CD4-positive, alpha-beta memory T cell (primary cell): Measurements from ENCODE around the gene CHST4. TPM values are rescaled to one million over a fixed set of nuclear protein-coding genes. Genes with fewer than 3 reads are reported as not detected.

Source experiments
- CTCF ChIA-PET: fragments of 350-600 bp; sonication (Branson Sonifier 250); formaldehyde crosslinking; loops from one replicate; lab custom pipeline; 2021; ENCODE audit warnings: inconsistent platforms; ENCODE audit not compliant: partially characterized antibody; lab: Charles Lee
- POLR2A ChIA-PET: fragments of 350-600 bp; sonication (Branson Sonifier 250); formaldehyde crosslinking; loops from one replicate; lab custom pipeline; 2021; ENCODE audit not compliant: partially characterized antibody; lab: Charles Lee
- DNase-seq, 5 donors: peaks; one replicate each; pipeline versions ENCODE4 v3.0.0 to v3.0.0-alpha.2; 2020 to 2022; ENCODE audit warnings: mixed read lengths in 1 of 5
- H3K27ac ChIP-seq: one replicate; pipeline ENCODE4 v1.7.0; 2013; ENCODE audit warnings: low read depth, low read length
- H3K27me3 ChIP-seq: 2 replicates; pipeline ENCODE4 v1.7.0; 2013; ENCODE audit warnings: mild to moderate bottlenecking, low read length, moderate library complexity; ENCODE audit not compliant: insufficient read depth
- H3K36me3 ChIP-seq: 2 replicates; pipeline ENCODE4 v1.7.0; 2013; ENCODE audit warnings: mild to moderate bottlenecking, low read length, moderate library complexity; ENCODE audit not compliant: insufficient read depth
- H3K4me1 ChIP-seq: 2 replicates; pipeline ENCODE4 v1.7.0; 2013; ENCODE audit warnings: mild to moderate bottlenecking, low read length, moderate library complexity; ENCODE audit not compliant: insufficient read depth
- H3K4me3 ChIP-seq, 2 donors: one replicate each; pipeline ENCODE4 v1.7.0; 2013; ENCODE audit warnings: low read length in 2 of 2, mild to moderate bottlenecking in 1 of 2
- H3K9me3 ChIP-seq, 2 donors: one replicate each; pipeline ENCODE4 v1.7.0; 2013; ENCODE audit warnings: low read length in 2 of 2, control low read depth in 1 of 2; ENCODE audit not compliant: control insufficient read depth in 1 of 2
- H3K27ac Mint-ChIP-seq, 7 donors: one replicate each; pipeline ENCODE4 v1.8.0; 2020 to 2021; ENCODE audit warnings: mixed read lengths in 7 of 7, mild to moderate bottlenecking in 6 of 7, inconsistent platforms in 3 of 7, moderate library complexity in 3 of 7
- H3K27me3 Mint-ChIP-seq, 2 donors: one replicate each; pipeline ENCODE4 v1.8.0; 2020 to 2021; ENCODE audit warnings: mixed read lengths in 2 of 2
- H3K36me3 Mint-ChIP-seq, 2 donors: one replicate each; pipeline ENCODE4 v1.8.0; 2020 to 2021; ENCODE audit warnings: mixed read lengths in 2 of 2, inconsistent platforms in 1 of 2, mild to moderate bottlenecking in 1 of 2
- H3K4me1 Mint-ChIP-seq, 4 donors: one replicate each; pipeline ENCODE4 v1.8.0; 2020 to 2021; ENCODE audit warnings: mixed read lengths in 4 of 4, mild to moderate bottlenecking in 1 of 4
- H3K4me3 Mint-ChIP-seq, 8 donors: one replicate each; pipeline ENCODE4 v1.8.0; 2020 to 2021; ENCODE audit warnings: mixed read lengths in 8 of 8, mild to moderate bottlenecking in 7 of 8, moderate library complexity in 6 of 8, inconsistent platforms in 3 of 8
- H3K9me3 Mint-ChIP-seq, 8 donors: one replicate each; pipeline ENCODE4 v1.8.0; 2020 to 2021; ENCODE audit warnings: mixed read lengths in 8 of 8, mild to moderate bottlenecking in 5 of 8, inconsistent platforms in 3 of 8, moderate library complexity in 1 of 8
- intact Hi-C: fragments of 100-400 bp; cut with micrococcal nuclease; formaldehyde crosslinking; loops from one replicate; pipeline ENCODE4 v1.15.1; 2023
- polyA plus RNA-seq, 2 donors: library from polyadenylated mRNA; unstranded; fragments of 300-500 nt; fragmentation: Illumina TruSeq; gene quantifications; one replicate each; pipeline ENCODE4 v1.2.3, GENCODE V29; 2021
- total RNA-seq, 2 experiments: library from RNA; stranded (reverse); gene quantifications; one replicate each; pipeline ENCODE4 v1.2.3, GENCODE V29; 2021

The CHST4 gene
- total RNA-seq = not detected
- polyA plus RNA-seq = not detected

DNA sequence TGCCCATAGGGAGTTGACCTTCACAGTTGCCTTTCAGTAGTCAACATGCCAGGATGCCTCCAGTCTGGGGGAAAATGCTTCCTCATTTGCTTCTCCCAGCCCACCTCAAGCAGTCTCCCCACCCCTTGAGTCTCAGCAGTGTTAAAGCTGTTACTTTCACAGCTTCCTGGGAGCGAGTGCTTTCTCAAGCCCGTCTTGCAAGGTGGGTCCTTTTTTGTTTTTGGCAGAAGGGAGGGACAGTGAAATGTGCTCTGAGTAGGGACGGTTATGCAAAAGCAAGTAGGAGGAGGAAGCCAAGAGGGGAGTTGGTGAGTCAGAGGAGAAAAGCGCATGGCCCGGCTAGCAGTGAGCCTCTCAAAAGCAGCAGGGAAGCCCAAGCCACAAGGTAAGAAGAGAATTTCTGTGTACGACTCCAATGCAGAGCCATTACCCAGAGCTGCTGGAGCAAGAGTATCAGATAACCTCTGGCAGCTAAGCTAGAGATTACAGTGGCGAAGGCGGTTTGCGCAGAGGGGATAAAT lies at the start of gene CHST4:
Gene CHST4 (plus strand): TSS at position 316 of the 521 bp plus-strand sequence. CDS start 10,252 bp downstream, outside the sequence.
- Mint-ChIP-seq H3K27ac (peak within 1 kb of the TSS in 1 of 7 donors; percentile 26), H3K36me3 (no peaks in the 10 kb centered on the region), H3K9me3 (no peaks in the 10 kb centered on the region)

DNA sequence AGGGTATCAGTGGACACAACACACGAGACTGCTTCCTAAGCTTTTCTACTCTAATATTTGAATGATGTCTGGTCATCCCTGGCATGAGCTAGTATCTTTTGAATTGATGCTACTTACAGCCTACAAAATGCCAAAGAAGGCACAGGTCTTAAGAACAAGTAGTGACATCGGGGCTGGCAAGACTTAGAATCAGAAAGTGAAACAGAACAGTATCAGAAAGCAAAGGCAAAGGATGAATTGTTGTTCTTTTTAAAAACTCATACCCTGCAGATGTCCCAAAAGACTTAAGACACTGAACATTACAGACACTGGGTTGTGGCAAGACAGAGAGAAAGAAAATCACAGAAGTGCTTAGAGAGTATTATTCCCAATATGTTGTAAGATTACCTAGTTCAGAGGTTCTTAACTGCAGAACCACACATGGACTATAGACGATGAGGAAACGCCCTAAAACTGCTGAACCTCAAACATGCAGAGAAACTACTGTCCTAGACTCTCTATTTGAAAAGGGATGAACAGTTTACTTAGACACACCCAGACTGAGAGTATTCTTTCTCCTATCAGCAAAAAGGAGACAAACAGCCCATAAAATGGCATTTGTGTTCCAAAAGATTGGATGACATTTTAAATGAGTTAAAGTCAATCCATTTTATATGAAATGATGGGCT lies 49.6 kb upstream of the CHST4 start:
- Mint-ChIP-seq H3K36me3 (peaks cover 51 to 72% of the 10 kb centered on the region in 2 donors), H3K4me3 (peak overlapping the region in 1 of 8 donors; percentile 41), H3K27me3 (no peaks in the 10 kb centered on the region), H3K4me1 (peaks cover 0 to 4% (median 1%) of the 10 kb centered on the region in 4 donors), H3K27ac (peak overlapping the region in 1 of 7 donors; percentile 32), H3K9me3 (peaks cover 0 to 2% (median 0%) of the 10 kb centered on the region in 8 donors)
- intact Hi-C loops = no loop called here
- Histone ChIP-seq H3K9me3 (no peaks in the 10 kb centered on the region), H3K36me3 (no peaks in the 10 kb centered on the region), H3K4me3 (no peak overlapping the region), H3K4me1 (no peaks in the 10 kb centered on the region), H3K27me3 (no peaks in the 10 kb centered on the region), H3K27ac (no peak overlapping the region)
- ChIA-PET CTCF (no interaction called here), POLR2A (no interaction called here)
- no peak for DNase-seq

More for the DNA sequence above, at the start of gene CHST4:
- H3K4me3 Mint-ChIP-seq = no peak within 1 kb of the TSS
- Histone ChIP-seq H3K27ac (no peak within 1 kb of the TSS), H3K9me3 (no peaks in the 10 kb centered on the region), H3K4me1 (no peaks in the 10 kb centered on the region), H3K4me3 (no peak within 1 kb of the TSS), H3K27me3 (peaks cover 7% of the 10 kb centered on the region), H3K36me3 (no peaks in the 10 kb centered on the region)
- no peak for DNase-seq
- ChIA-PET CTCF (interaction anchor here (1.2 to 1.9 kb wide), 4 partner anchors 10 to 26 kb away, joined by 3 to 5 read pairs (median 4); no protein-coding TSS in a partner anchor), POLR2A (no interaction called here)
- no peaks in the 10 kb centered on the region for H3K4me1 Mint-ChIP-seq
- H3K27me3 Mint-ChIP-seq = peaks cover 12 to 24% of the 10 kb centered on the region in 2 donors
- intact Hi-C loops = no loop called here

DNA sequence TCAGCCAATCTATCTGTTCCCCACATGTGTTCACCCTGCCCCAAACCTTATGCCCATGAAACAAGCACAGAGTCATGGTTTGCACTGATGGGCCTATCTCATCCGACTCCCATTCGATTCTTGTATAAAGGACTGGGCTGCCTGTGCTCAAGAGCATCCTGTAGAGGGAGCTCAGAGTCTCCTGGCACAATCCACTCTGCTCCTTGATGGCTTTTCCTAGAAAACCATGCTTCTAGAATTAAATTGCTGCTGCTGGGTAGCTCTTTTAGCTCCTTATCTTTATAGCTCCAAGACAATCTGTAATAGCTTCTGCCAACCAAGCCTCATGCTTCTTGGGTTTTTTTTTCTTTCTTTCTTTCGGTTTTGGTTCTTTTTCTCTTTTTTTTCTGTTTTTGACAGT lies 46.8 kb upstream of the CHST4 start:
- Histone ChIP-seq H3K4me1 (peaks cover 7% of the 10 kb centered on the region), H3K36me3 (no peaks in the 10 kb centered on the region), H3K27me3 (no peaks in the 10 kb centered on the region), H3K9me3 (no peaks in the 10 kb centered on the region), H3K4me3 (no peak overlapping the region), H3K27ac (no peak overlapping the region)
- H3K9me3 Mint-ChIP-seq = peaks cover 0 to 2% (median 0%) of the 10 kb centered on the region in 8 donors
- ChIA-PET POLR2A (no interaction called here), CTCF (interaction anchor here (1.0 to 2.3 kb wide), 2 partner anchors 18 to 132 kb away, joined by 3 to 8 read pairs; partner anchors contain the start of gene ZNF23)
- H3K27me3 Mint-ChIP-seq = no peaks in the 10 kb centered on the region
- H3K36me3 Mint-ChIP-seq = peaks cover 41 to 54% of the 10 kb centered on the region in 2 donors
- no peak for DNase-seq
- peak overlapping the region in 1 of 7 donors; percentile 45 for H3K27ac Mint-ChIP-seq
- H3K4me3 Mint-ChIP-seq = no peak overlapping the region
- H3K4me1 Mint-ChIP-seq = peaks cover 7 to 12% (median 10%) of the 10 kb centered on the region in 4 donors
- intact Hi-C loops = no loop called here

DNA sequence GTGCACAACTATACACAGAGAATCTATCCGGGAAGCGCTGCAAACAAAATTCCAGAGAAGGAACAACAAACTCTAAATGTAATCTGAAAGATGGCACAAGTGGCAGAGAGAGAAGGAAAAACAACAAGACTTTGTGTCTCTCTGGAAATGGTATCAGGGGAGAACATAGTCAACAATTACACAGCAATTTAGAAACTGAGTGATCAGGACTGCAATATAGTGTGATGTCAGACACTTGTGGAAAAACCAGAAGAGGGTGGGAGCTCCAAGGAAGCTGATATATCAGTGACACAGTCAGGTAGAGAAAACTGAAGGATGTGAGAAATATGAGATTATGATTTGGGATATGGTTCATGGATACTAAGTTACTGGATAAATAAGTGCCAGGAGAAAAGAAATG lies 45.3 kb upstream of the CHST4 start:
- no peak overlapping the region for H3K4me3 Mint-ChIP-seq
- H3K36me3 Mint-ChIP-seq = peaks cover 27 to 39% of the 10 kb centered on the region in 2 donors
- peaks cover 0 to 2% (median 0%) of the 10 kb centered on the region in 8 donors for H3K9me3 Mint-ChIP-seq
- POLR2A ChIA-PET = no interaction called here
- H3K27me3 Mint-ChIP-seq = no peaks in the 10 kb centered on the region
- Histone ChIP-seq H3K9me3 (no peaks in the 10 kb centered on the region), H3K4me1 (peaks cover 10% of the 10 kb centered on the region), H3K27ac (no peak overlapping the region), H3K27me3 (no peaks in the 10 kb centered on the region), H3K36me3 (no peaks in the 10 kb centered on the region), H3K4me3 (no peak overlapping the region)
- intact Hi-C loops = loop anchor here (5.0 kb wide), 1 partner anchor 526 kb away; the partner anchor contains the start of gene DHODH
- peak overlapping the region in 3 of 7 donors; percentile 6 to 76 (median 60) for H3K27ac Mint-ChIP-seq
- peaks cover 14 to 20% (median 17%) of the 10 kb centered on the region in 4 donors for H3K4me1 Mint-ChIP-seq
- no peak for DNase-seq
- CTCF ChIA-PET = interaction anchor here (2.3 kb wide), 1 partner anchor 130 kb away, joined by 8 read pairs; no protein-coding TSS in a partner anchor

DNA sequence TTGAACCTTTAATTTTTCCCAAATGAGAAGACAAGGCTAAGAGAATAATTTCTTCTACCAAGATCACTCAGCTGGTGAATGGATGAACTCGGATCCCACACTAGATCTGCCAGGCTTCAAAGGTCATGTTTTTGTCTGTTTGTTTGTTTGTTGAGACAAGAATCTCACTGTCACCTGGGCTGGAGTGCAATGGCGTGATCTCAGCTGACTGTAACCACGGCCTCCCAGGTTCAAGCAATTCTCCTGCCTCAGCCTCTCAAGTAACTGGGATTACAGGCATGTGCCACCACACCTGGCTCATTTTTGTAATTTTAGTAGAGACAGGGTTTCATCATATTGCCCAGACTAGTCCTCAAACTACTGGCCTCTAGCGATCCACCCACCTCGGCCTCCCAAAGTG lies 43.7 kb upstream of the CHST4 start:
- Mint-ChIP-seq H3K9me3 (peaks cover 0 to 2% (median 0%) of the 10 kb centered on the region in 8 donors), H3K27ac (peak overlapping the region in 5 of 7 donors; percentile 30 to 98 (median 96)), H3K4me1 (peaks cover 14 to 20% (median 17%) of the 10 kb centered on the region in 4 donors), H3K4me3 (peak overlapping the region in 3 of 8 donors; percentile 13 to 53 (median 17)), H3K27me3 (no peaks in the 10 kb centered on the region), H3K36me3 (peaks cover 12 to 27% of the 10 kb centered on the region in 2 donors)
- no peak overlapping the region for H3K27ac ChIP-seq
- intact Hi-C loops = loop anchor here (5.0 kb wide), 1 partner anchor 525 kb away; the partner anchor contains the start of gene DHODH
- CTCF ChIA-PET = interaction anchor here (0.6 to 5.1 kb wide), 2 partner anchors 17 to 20 kb away, joined by 3 to 31 read pairs; partner anchors contain the start of gene ZNF23
- no peak for DNase-seq
- POLR2A ChIA-PET = interaction anchor here (0.8 to 1.0 kb wide), 2 partner anchors 18 to 20 kb away, joined by 3 read pairs; partner anchors contain the start of gene ZNF23
- H3K4me3 ChIP-seq = no peak overlapping the region
- H3K27me3 ChIP-seq = no peaks in the 10 kb centered on the region
- H3K36me3 ChIP-seq = no peaks in the 10 kb centered on the region
- peaks cover 10% of the 10 kb centered on the region for H3K4me1 ChIP-seq
- no peaks in the 10 kb centered on the region for H3K9me3 ChIP-seq

DNA sequence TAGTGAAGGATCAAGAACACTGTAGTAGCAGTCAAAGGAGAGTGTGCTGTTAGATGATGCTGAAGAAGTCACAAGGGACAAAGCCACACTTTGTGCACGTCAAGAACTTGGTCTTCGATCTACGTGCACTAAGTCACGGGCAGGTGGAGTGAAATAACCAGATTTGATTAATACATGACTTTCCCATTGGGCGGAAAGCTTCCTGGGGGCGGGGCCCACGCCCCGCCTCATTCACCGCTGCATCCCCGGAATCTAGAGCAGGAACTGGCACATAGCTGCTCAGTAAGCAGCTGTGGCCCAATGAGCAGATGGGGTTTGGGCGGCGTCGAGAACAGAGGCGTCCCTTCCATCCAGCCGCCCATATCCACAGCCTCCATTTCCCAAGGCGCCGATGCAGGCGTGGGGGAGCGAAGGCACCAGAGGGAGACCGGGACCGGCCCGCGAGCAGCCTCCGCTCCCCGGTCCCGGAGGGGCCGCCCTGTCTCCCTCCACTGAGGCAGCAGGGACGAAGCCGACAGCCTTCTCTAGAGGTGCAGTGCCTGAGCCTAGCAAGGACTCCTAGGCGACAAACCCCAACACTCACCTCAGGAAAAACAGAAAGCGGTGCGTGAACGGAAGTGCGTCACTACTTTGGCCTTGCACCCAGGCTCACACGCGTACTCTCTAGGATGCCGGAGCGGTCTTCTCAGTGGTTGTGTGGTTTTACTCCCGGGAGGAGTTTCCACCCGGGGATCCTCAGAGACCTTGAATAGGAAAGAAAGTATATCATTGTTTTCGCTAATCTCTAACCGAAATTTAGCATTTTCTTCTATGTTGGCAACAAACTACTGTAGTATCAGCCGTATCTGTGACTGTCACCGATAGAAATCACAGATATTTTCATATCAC lies 42.0 kb upstream of the CHST4 start:
- H3K27ac Mint-ChIP-seq = peak overlapping the region; percentile 81 to 98 (median 97)
- peak overlapping the region; percentile 82 to 92 (median 88) for H3K4me3 Mint-ChIP-seq
- H3K4me1 Mint-ChIP-seq = peaks cover 14 to 18% (median 17%) of the 10 kb centered on the region in 4 donors
- CTCF ChIA-PET = interaction anchor here (1.0 to 5.1 kb wide), 2 partner anchors 18 to 21 kb away, joined by 3 to 31 read pairs; partner anchors contain the start of gene ZNF23
- peaks cover 10% of the 10 kb centered on the region for H3K4me1 ChIP-seq
- H3K9me3 ChIP-seq = no peaks in the 10 kb centered on the region
- peaks cover 0 to 3% of the 10 kb centered on the region in 2 donors for H3K27me3 Mint-ChIP-seq
- peak overlapping the region; percentile 87 for H3K27ac ChIP-seq
- H3K36me3 Mint-ChIP-seq = peaks cover 2 to 16% of the 10 kb centered on the region in 2 donors
- intact Hi-C loops = loop anchor here (1.0 to 5.0 kb wide), 4 partner anchors 22 to 683 kb away; partner anchors contain the start of genes DHODH, VAC14 and ZNF23
- DNase-seq = peak; percentile 84 to 92 (median 87)
- POLR2A ChIA-PET = interaction anchor here (1.1 to 3.8 kb wide), 4 partner anchors 22 to 609 kb away, joined by 3 to 74 read pairs (median 6); partner anchors contain the start of genes DHX38, TXNL4B and ZNF23
- H3K9me3 Mint-ChIP-seq = peaks cover 0 to 2% (median 0%) of the 10 kb centered on the region in 8 donors
- peak overlapping the region; percentile 87 to 98 for H3K4me3 ChIP-seq
- H3K36me3 ChIP-seq = no peaks in the 10 kb centered on the region
- no peaks in the 10 kb centered on the region for H3K27me3 ChIP-seq
